PC-9 (cell line): ENCODE data around the gene USP2.

Experiments
- CTCF ChIP-seq: fragments of 200-600 bp; sonication (generic); conservative IDR thresholded peaks from 2 replicates; pipeline ENCODE4 v1.6.1; 2017; ENCODE audit warnings: mixed run types, antibody characterized with exemption, mild to moderate bottlenecking, moderate library complexity
- EZH2 ChIP-seq: fragments of 200-600 bp; sonication (generic); IDR thresholded peaks from 2 replicates; pipeline ENCODE4 v1.8.0; 2017; ENCODE audit warnings: antibody characterized with exemption, low read depth

- TF ChIP-seq EZH2 (no peak), CTCF (no peak)
Measured at GRCh38 chr11:119380160-119380826, 1.2 kb downstream of the USP2 start.
